Heart right ventricle (tissue), 16 donors: ENCODE measurements around the gene PTPN5. TPM values are rescaled to one million over a fixed set of nuclear protein-coding genes. Genes with fewer than 3 reads are reported as not detected.

ENCODE experiments used
- ATAC-seq, 8 donors: fragments of 200-7000 bp; cut with Tn5 transposase; one replicate each; pipeline ENCODE4 v1.9.1; 2020; ENCODE audit warnings: mild to moderate bottlenecking in 8 of 8, moderate library complexity in 8 of 8, moderate number of reproducible peaks in 1 of 8
- DNase-seq, 2 donors: peaks; one replicate each; pipeline ENCODE4 v3.0.0-alpha.2; 2020
- H3K27ac ChIP-seq, 10 donors: fragments of 200-600 bp; sonication (generic) in 2 of 10; one replicate each; pipeline versions ENCODE4 v1.5.0 to v1.8.0; 2020 to 2022; ENCODE audit warnings: mild to moderate bottlenecking in 3 of 10
- H3K27me3 ChIP-seq, 7 donors: fragments of 200-600 bp; one replicate each; pipeline ENCODE4 v1.8.0; 2021 to 2022; ENCODE audit warnings: mild to moderate bottlenecking in 2 of 7
- H3K36me3 ChIP-seq, 9 donors: fragments of 200-600 bp; sonication (generic) in 1 of 9; one replicate each; pipeline versions ENCODE4 v1.5.0 to v1.8.0; 2020 to 2022; ENCODE audit warnings: mild to moderate bottlenecking in 2 of 9
- H3K4me1 ChIP-seq, 9 donors: fragments of 200-600 bp; sonication (generic) in 1 of 9; one replicate each; pipeline versions ENCODE4 v1.5.0 to v1.8.0; 2020 to 2022; ENCODE audit warnings: mild to moderate bottlenecking in 4 of 9
- H3K4me3 ChIP-seq, 10 donors: fragments of 200-600 bp; sonication (generic) in 2 of 10; one replicate each; pipeline versions ENCODE4 v1.5.0 to v1.8.0; 2020 to 2022; ENCODE audit warnings: mild to moderate bottlenecking in 7 of 10, moderate library complexity in 2 of 10
- H3K9me3 ChIP-seq, 11 donors: fragments of 200-600 bp in 10 of 11; sonication (generic) in 2 of 11; one replicate each; pipeline versions ENCODE4 v1.5.0 to v1.8.0; 2013 to 2022; ENCODE audit warnings: mild to moderate bottlenecking in 2 of 11, control low read depth in 1 of 11, moderate library complexity in 1 of 11
- WGBS, 2 donors: extraction: QIAGEN DNeasy Blood & Tissue Kit; methylation state at CpG; one replicate each; pipeline ENCODE4 v1.1.7; 2013; ENCODE audit warnings: inconsistent platforms in 1 of 2; 5-methylcytosine and 5-hydroxymethylcytosine counted together
- intact Hi-C, 10 donors: fragments of 100-400 bp; cut with DNase I; formaldehyde crosslinking; loops; one replicate each; pipeline versions ENCODE4 v1.11.1 to v1.14.2; 2022
- polyA plus RNA-seq, 2 donors: library from polyadenylated mRNA; stranded (reverse); fragments of 200-250 nt; gene quantifications; one replicate each; pipeline ENCODE4 v1.2.3, GENCODE V29; 2013
- total RNA-seq, 10 donors: library from RNA; stranded (reverse); fragmentation: NEBNext Ultra II Directional in 3 of 10; extraction: Animal tissue kit (Norgen Biotek cat#: 25700) in 3 of 10; gene quantifications; one replicate each; pipeline versions ENCODE4 v1.2.1 to v1.2.4, GENCODE V29; 2021 to 2023
- TF ChIP-seq, protein P1 (sequence below), 9 donors: fragments of 200-600 bp; sonication (generic) in 2 of 9; IDR thresholded peaks; one replicate each; pipeline versions ENCODE4 v1.5.0 to v1.8.0; 2021 to 2022; ENCODE audit warnings: antibody characterized with exemption in 9 of 9, mild to moderate bottlenecking in 5 of 9, moderate library complexity in 1 of 9
- donor health status: Arrhythmogenic right ventricular cardiomyopathy.
- donor health status: ischemic (EF 13 %, LVEDD 7.1; RV severe dilation, severe dysfunction).
- donor health status: healthy with polysubstance abuse.
- donor health status: DM: no; HTN: yes; CAD: no.
- donor health status: DM: no; HTN: no; CAD: no.
- donor health status: ischemic (EF 25% LVEDD 6.9; RV normal size, moderate dysfunction).
- donor health status: ischemic (EF 25% LVEDD 5.7; RV mildly dilated, moderate dysfunction).
- donor health status: healthy.
- donor health status: DM: yes; HTN: yes; CAD: no.
- donor health status: Ischemic cardiomyopathy.
- donor health status: ischemic (EF 35%, LVEDD 5.7; RV mildly dilated, moderate dysfunction).
- donor health status: nonischemic (EF 11% LVEDD 7.7; RV severe dilation, severe dysfunction).
- donor health status: DM: yes; HTN: yes; CAD: no.
- donor health status: PGD.
- donor health status: ischemic (EF 29% LVEDD 5.4; RV normal size, mild dysfunction).
- donor health status: nonischemic (EF 23%, LVEDD 6.1; RV moderate dilation, normal function).

Gene PTPN5
- total and polyA plus RNA-seq, 12 donors: 1.5 to 8.8 (median 3.6) TPM

DNA sequence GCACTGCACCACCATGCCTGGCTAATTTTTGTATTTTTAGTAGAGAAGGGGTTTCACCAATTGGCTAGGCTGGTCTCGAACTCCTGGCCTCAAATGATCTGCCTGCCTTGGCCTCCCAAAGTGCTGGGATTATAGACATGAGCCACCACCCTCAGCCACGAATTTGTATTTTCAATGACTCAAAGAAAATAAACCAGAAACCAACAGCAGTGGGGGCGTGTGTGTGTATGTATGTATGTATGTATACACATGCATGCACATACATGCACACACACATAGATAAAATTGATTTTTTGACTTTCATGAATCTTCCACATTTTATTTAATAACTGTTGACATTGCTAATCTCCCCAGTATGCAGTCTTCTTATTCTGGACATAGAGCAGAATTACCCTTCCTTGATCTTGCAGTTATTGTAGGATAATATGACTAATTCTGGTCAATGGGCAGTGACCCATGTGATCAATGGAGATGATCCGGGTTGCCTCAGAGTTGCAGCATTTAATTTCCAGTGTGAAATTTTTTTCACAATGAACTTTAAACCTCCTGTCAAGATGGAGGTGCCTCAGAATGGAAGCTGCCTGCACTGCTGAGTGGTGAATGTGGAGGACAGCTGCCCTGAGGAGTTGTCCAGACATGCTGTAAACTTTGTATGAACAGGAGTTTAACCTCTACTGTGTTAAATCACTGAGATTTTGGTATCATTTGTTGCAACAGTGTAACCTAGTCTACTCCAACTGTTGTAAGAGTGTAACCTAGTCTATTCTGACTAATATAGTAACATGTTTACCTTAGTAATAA is 12.8 kb upstream of the PTPN5 start:
- no peaks in the 10 kb centered on the region for H3K9me3 ChIP-seq
- TF ChIP-seq, protein P1, sequence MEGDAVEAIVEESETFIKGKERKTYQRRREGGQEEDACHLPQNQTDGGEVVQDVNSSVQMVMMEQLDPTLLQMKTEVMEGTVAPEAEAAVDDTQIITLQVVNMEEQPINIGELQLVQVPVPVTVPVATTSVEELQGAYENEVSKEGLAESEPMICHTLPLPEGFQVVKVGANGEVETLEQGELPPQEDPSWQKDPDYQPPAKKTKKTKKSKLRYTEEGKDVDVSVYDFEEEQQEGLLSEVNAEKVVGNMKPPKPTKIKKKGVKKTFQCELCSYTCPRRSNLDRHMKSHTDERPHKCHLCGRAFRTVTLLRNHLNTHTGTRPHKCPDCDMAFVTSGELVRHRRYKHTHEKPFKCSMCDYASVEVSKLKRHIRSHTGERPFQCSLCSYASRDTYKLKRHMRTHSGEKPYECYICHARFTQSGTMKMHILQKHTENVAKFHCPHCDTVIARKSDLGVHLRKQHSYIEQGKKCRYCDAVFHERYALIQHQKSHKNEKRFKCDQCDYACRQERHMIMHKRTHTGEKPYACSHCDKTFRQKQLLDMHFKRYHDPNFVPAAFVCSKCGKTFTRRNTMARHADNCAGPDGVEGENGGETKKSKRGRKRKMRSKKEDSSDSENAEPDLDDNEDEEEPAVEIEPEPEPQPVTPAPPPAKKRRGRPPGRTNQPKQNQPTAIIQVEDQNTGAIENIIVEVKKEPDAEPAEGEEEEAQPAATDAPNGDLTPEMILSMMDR (IDR thresholded peaks at IDR 0.05): no peak
- H3K4me1 ChIP-seq: peaks cover 0 to 7% (median 0%) of the 10 kb centered on the region in 9 donors
- no peak overlapping the region for H3K4me3 ChIP-seq
- WGBS, 2 donors: 64 to 66% methylated on average over 4 of the region's 4 CpGs
- peaks cover 0 to 17% (median 0%) of the 10 kb centered on the region in 7 donors for H3K27me3 ChIP-seq
- H3K27ac ChIP-seq: no peak overlapping the region
- intact Hi-C loops: loop anchor here in 2 of 10 donors (5.0 kb wide), 1 partner anchor 687 kb away; no protein-coding TSS in a partner anchor
- no peak for ATAC-seq
- no peaks in the 10 kb centered on the region for H3K36me3 ChIP-seq
- no peak for DNase-seq

DNA sequence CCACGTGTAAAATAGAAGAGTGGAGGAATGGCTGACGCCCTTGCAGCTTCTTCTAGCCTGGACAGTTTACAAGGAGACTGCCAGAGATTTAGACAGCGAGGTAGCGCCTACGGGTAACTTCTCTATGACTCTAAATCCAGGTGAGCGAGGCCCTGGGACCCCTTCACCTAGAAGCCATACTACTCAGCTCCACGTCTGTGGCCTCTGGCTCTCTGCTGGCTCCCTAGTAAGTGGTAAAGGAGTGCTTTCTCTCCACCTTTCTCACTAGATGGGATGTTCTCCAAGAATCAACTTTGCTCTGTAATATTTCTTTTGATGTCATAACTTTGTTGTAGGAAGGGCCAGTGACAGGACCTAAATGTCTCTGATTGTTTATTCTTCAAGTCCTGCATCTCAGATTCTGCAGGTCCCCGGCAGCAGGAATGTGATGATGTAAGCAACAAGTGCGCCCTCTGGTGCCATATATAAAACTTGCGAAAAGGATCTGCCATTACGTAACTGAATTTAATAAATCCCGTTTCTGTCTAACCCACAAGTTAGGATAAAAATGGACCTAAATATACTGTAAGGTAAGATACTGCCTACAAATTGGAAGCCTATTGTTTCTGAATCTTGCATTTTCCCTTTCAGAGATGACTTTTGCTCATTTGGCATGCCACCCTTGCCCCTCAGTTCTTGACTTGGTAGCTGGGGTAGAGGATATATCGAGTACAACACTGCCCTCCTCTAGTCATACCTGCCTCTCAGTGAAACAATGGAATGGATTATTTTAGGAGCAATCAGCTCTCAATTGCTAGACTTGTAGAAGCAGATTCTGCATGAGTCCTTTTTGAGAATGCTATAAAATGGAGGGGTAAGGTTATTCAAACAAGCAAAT is 11.0 kb upstream of the PTPN5 start:
- WGBS, 2 donors: 37% methylated on average over 13 of the region's 13 CpGs
- TF ChIP-seq, protein P1 (IDR thresholded peaks at IDR 0.05): peak; percentile 18 to 72 (median 61)
- no peaks in the 10 kb centered on the region for H3K9me3 ChIP-seq
- ATAC-seq (peak in 3 of 8 donors; percentile 27 to 65 (median 31)), DNase-seq (peak in 1 of 2 donors; percentile 49)
- no peaks in the 10 kb centered on the region for H3K36me3 ChIP-seq
- H3K4me3 ChIP-seq: no peak overlapping the region
- peaks cover 0 to 7% (median 0%) of the 10 kb centered on the region in 9 donors for H3K4me1 ChIP-seq
- intact Hi-C loops: loop anchor here in 4 of 10 donors (2.0 to 5.0 kb wide), 2 partner anchors 28 to 685 kb away; no protein-coding TSS in a partner anchor
- H3K27me3 ChIP-seq: peaks cover 0 to 9% (median 0%) of the 10 kb centered on the region in 7 donors
- no peak overlapping the region for H3K27ac ChIP-seq

DNA sequence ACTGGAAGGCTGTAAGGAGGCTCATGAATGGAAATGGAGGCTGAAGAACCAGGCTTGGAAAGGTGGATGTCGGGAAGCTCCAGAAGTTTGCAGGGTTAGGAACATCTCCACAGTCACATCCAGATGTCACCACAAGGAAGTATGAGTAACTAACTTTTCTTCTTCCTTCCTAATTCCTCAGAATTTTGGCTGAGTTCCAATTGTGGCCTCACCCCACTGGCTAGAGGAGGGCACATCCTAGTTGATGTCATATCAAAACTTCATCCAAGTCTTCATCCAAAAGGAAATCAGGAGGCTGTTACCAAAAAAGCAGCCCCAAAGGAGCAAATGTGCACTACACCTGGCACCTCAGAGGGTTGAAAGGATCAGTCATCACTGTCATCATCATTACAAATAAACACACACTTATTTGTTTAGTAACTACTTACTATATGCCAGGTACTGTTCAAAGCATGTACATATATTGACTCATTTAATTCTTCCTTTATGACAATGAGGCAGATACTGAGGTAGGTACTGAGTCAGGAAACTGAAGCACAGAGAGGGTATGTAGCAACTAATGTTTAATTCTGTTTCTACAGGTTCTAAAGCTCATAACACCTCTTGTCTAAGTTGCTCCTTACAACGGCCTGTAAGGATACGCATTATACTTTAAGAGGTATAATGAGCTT is 7.3 kb upstream of the PTPN5 start:
- peak in 2 of 8 donors; percentile 16 to 17 for ATAC-seq
- Histone ChIP-seq H3K27ac (no peak overlapping the region), H3K36me3 (no peaks in the 10 kb centered on the region), H3K27me3 (peaks cover 3 to 31% (median 18%) of the 10 kb centered on the region in 7 donors), H3K4me3 (no peak overlapping the region), H3K4me1 (peaks cover 0 to 7% (median 0%) of the 10 kb centered on the region in 9 donors), H3K9me3 (no peaks in the 10 kb centered on the region)
- TF ChIP-seq, protein P1 (IDR thresholded peaks at IDR 0.05): no peak
- 85 to 87% methylated on average over 3 of the region's 3 CpGs for WGBS, 2 donors
- intact Hi-C loops: no loop called here
- DNase-seq: no peak

DNA sequence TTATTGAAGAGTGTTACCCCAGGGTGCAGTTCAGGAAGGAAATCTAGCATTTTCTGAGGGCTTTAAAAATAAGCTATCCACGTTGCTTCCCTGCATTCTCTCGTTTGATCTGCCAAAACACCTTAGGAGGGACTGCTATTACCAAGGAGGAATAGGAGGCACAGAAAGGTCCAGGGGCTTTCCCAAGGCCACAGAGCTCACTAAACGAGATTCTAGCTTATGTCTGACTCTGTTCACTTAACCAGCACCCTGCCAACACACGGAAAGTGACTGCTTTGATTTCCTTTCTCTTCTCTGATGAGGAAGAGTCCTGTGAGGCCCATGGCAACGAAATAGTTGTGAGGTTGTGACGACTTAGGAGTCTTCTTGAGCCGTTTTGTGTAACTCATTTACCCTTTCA is 3.4 kb upstream of the PTPN5 start:
- WGBS, 2 donors: 36 to 42% methylated on average over 7 of the region's 7 CpGs
- intact Hi-C loops: no loop called here
- TF ChIP-seq, protein P1 (IDR thresholded peaks at IDR 0.05): no peak

More for the DNA sequence above, 3.4 kb upstream of the PTPN5 start:
- H3K4me1 ChIP-seq: peaks cover 0 to 25% (median 10%) of the 10 kb centered on the region in 9 donors
- no peak for DNase-seq
- H3K27me3 ChIP-seq: peaks cover 10 to 67% (median 55%) of the 10 kb centered on the region in 7 donors
- no peak for ATAC-seq
- H3K9me3 ChIP-seq: no peaks in the 10 kb centered on the region
- no peak overlapping the region for H3K4me3 ChIP-seq
- H3K36me3 ChIP-seq: no peaks in the 10 kb centered on the region
- no peak overlapping the region for H3K27ac ChIP-seq
